Heart right ventricle (tissue), 16 donors: ENCODE measurements around the gene RARG. TPM values are rescaled to one million over a fixed set of nuclear protein-coding genes. Genes with fewer than 3 reads are reported as not detected.

ENCODE experiments used
- ATAC-seq, 8 donors: fragments of 200-7000 bp; cut with Tn5 transposase; one replicate each; pipeline ENCODE4 v1.9.1; 2020; ENCODE audit warnings: mild to moderate bottlenecking in 8 of 8, moderate library complexity in 8 of 8, moderate number of reproducible peaks in 1 of 8
- DNase-seq, 2 donors: peaks; one replicate each; pipeline ENCODE4 v3.0.0-alpha.2; 2020
- H3K27ac ChIP-seq, 10 donors: fragments of 200-600 bp; sonication (generic) in 2 of 10; one replicate each; pipeline versions ENCODE4 v1.5.0 to v1.8.0; 2020 to 2022; ENCODE audit warnings: mild to moderate bottlenecking in 3 of 10
- H3K27me3 ChIP-seq, 7 donors: fragments of 200-600 bp; one replicate each; pipeline ENCODE4 v1.8.0; 2021 to 2022; ENCODE audit warnings: mild to moderate bottlenecking in 2 of 7
- H3K36me3 ChIP-seq, 9 donors: fragments of 200-600 bp; sonication (generic) in 1 of 9; one replicate each; pipeline versions ENCODE4 v1.5.0 to v1.8.0; 2020 to 2022; ENCODE audit warnings: mild to moderate bottlenecking in 2 of 9
- H3K4me1 ChIP-seq, 9 donors: fragments of 200-600 bp; sonication (generic) in 1 of 9; one replicate each; pipeline versions ENCODE4 v1.5.0 to v1.8.0; 2020 to 2022; ENCODE audit warnings: mild to moderate bottlenecking in 4 of 9
- H3K4me3 ChIP-seq, 10 donors: fragments of 200-600 bp; sonication (generic) in 2 of 10; one replicate each; pipeline versions ENCODE4 v1.5.0 to v1.8.0; 2020 to 2022; ENCODE audit warnings: mild to moderate bottlenecking in 7 of 10, moderate library complexity in 2 of 10
- H3K9me3 ChIP-seq, 11 donors: fragments of 200-600 bp in 10 of 11; sonication (generic) in 2 of 11; one replicate each; pipeline versions ENCODE4 v1.5.0 to v1.8.0; 2013 to 2022; ENCODE audit warnings: mild to moderate bottlenecking in 2 of 11, control low read depth in 1 of 11, moderate library complexity in 1 of 11
- CTCF ChIP-seq, 9 donors: fragments of 200-600 bp; sonication (generic) in 2 of 9; IDR thresholded peaks; one replicate each; pipeline versions ENCODE4 v1.5.0 to v1.8.0; 2021 to 2022; ENCODE audit warnings: antibody characterized with exemption in 9 of 9, mild to moderate bottlenecking in 5 of 9, moderate library complexity in 1 of 9
- WGBS, 2 donors: extraction: QIAGEN DNeasy Blood & Tissue Kit; methylation state at CpG; one replicate each; pipeline ENCODE4 v1.1.7; 2013; ENCODE audit warnings: inconsistent platforms in 1 of 2; 5-methylcytosine and 5-hydroxymethylcytosine counted together
- intact Hi-C, 10 donors: fragments of 100-400 bp; cut with DNase I; formaldehyde crosslinking; loops; one replicate each; pipeline versions ENCODE4 v1.11.1 to v1.14.2; 2022
- polyA plus RNA-seq, 2 donors: library from polyadenylated mRNA; stranded (reverse); fragments of 200-250 nt; gene quantifications; one replicate each; pipeline ENCODE4 v1.2.3, GENCODE V29; 2013
- total RNA-seq, 10 donors: library from RNA; stranded (reverse); fragmentation: NEBNext Ultra II Directional in 3 of 10; extraction: Animal tissue kit (Norgen Biotek cat#: 25700) in 3 of 10; gene quantifications; one replicate each; pipeline versions ENCODE4 v1.2.1 to v1.2.4, GENCODE V29; 2021 to 2023
- donor health status: Arrhythmogenic right ventricular cardiomyopathy.
- donor health status: ischemic (EF 13 %, LVEDD 7.1; RV severe dilation, severe dysfunction).
- donor health status: healthy with polysubstance abuse.
- donor health status: DM: no; HTN: yes; CAD: no.
- donor health status: DM: no; HTN: no; CAD: no.
- donor health status: ischemic (EF 25% LVEDD 6.9; RV normal size, moderate dysfunction).
- donor health status: ischemic (EF 25% LVEDD 5.7; RV mildly dilated, moderate dysfunction).
- donor health status: healthy.
- donor health status: DM: yes; HTN: yes; CAD: no.
- donor health status: Ischemic cardiomyopathy.
- donor health status: ischemic (EF 35%, LVEDD 5.7; RV mildly dilated, moderate dysfunction).
- donor health status: nonischemic (EF 11% LVEDD 7.7; RV severe dilation, severe dysfunction).
- donor health status: DM: yes; HTN: yes; CAD: no.
- donor health status: PGD.
- donor health status: ischemic (EF 29% LVEDD 5.4; RV normal size, mild dysfunction).
- donor health status: nonischemic (EF 23%, LVEDD 6.1; RV moderate dilation, normal function).

Gene RARG
- total and polyA plus RNA-seq, 12 donors, result 7.0 to 21.7 (median 12.8) TPM

GRCh38 chr12:53234271-53234914 is 2.4 kb upstream of the RARG start:
- WGBS, 2 donors, result 9% methylated on average over 12 of the region's 12 CpGs
- no peak for ATAC-seq

GRCh38 chr12:53233671-53234121 is 1.7 kb upstream of the RARG start:
- Histone ChIP-seq H3K36me3 (no peaks in the 10 kb centered on the region), H3K27ac (peak overlapping the region in 4 of 10 donors; percentile 16 to 70 (median 40)), H3K4me3 (peak overlapping the region in 1 of 10 donors; percentile 69), H3K4me1 (peaks cover 6 to 40% (median 33%) of the 10 kb centered on the region in 9 donors), H3K27me3 (peaks cover 0 to 21% (median 0%) of the 10 kb centered on the region in 7 donors), H3K9me3 (no peaks in the 10 kb centered on the region)
- intact Hi-C loops, result no loop called here
- 53 to 66% methylated on average over 7 of the region's 7 CpGs for WGBS, 2 donors
- no peak for DNase-seq
- ATAC-seq, result peak in 1 of 8 donors; percentile 3
- no peak for TF ChIP-seq CTCF (IDR thresholded peaks at IDR 0.05)

More at GRCh38 chr12:53234271-53234914, 2.4 kb upstream of the RARG start:
- no peak overlapping the region for H3K4me3 ChIP-seq
- intact Hi-C loops, result no loop called here
- H3K36me3 ChIP-seq, result no peaks in the 10 kb centered on the region
- no peak for TF ChIP-seq CTCF (IDR thresholded peaks at IDR 0.05)
- peaks cover 6 to 40% (median 33%) of the 10 kb centered on the region in 9 donors for H3K4me1 ChIP-seq
- peak in 1 of 2 donors; percentile 48 for DNase-seq
- H3K27ac ChIP-seq, result peak overlapping the region in 2 of 10 donors; percentile 36 to 44
- H3K27me3 ChIP-seq, result peaks cover 0 to 21% (median 0%) of the 10 kb centered on the region in 7 donors
- no peaks in the 10 kb centered on the region for H3K9me3 ChIP-seq

GRCh38 chr12:53232646-53233461 is 845 bp upstream of the RARG start:
- Histone ChIP-seq H3K4me3 (peak overlapping the region in 9 of 10 donors; percentile 52 to 70 (median 64)), H3K27me3 (peaks cover 0 to 21% (median 0%) of the 10 kb centered on the region in 7 donors), H3K27ac (peak overlapping the region; percentile 21 to 79 (median 70)), H3K36me3 (peaks cover 0 to 3% (median 0%) of the 10 kb centered on the region in 9 donors), H3K9me3 (no peaks in the 10 kb centered on the region), H3K4me1 (peaks cover 6 to 40% (median 33%) of the 10 kb centered on the region in 9 donors)
- WGBS, 2 donors, result 23 to 28% methylated on average over 11 of the region's 11 CpGs
- no peak for TF ChIP-seq CTCF (IDR thresholded peaks at IDR 0.05)
- DNase-seq (peak in 1 of 2 donors; percentile 53), ATAC-seq (peak; percentile 67 to 85 (median 80))
- intact Hi-C loops, result no loop called here

- DNase-seq (no peak), ATAC-seq (peak in 1 of 8 donors; percentile 1)
- peaks cover 0 to 21% (median 0%) of the 10 kb centered on the region in 7 donors for H3K27me3 ChIP-seq
- no peaks in the 10 kb centered on the region for H3K9me3 ChIP-seq
- H3K4me1 ChIP-seq, result peaks cover 6 to 39% (median 33%) of the 10 kb centered on the region in 9 donors
- H3K4me3 ChIP-seq, result peak overlapping the region; percentile 35 to 70 (median 64)
- peaks cover 0 to 9% (median 0%) of the 10 kb centered on the region in 9 donors for H3K36me3 ChIP-seq
- intact Hi-C loops, result no loop called here
- 0 to 1% methylated on average over 9 of the region's 9 CpGs for WGBS, 2 donors
- TF ChIP-seq CTCF (IDR thresholded peaks at IDR 0.05), result no peak
- H3K27ac ChIP-seq, result peak overlapping the region; percentile 21 to 79 (median 70)
Observed at GRCh38 chr12:53231671-53231920, 413 bp downstream of the RARG start.
